PFSK-1 (cell line): ENCODE results near the gene SLC44A5.

Experiments
- FOXP2 ChIP-seq: optimal IDR thresholded peaks from 2 replicates; pipeline ENCODE3; 2011; ENCODE audit warnings: borderline replicate concordance, control low read depth, inconsistent platforms; ENCODE audit not compliant: insufficient read depth; ENCODE audit errors: extremely low read length, extremely low read depth
- POLR2AphosphoS5 ChIP-seq: IDR thresholded peaks from 2 replicates; pipeline ENCODE4 v1.6.1; 2012; ENCODE audit warnings: low read depth, mild to moderate bottlenecking, control low read depth, low read length, moderate library complexity
- SIN3A ChIP-seq: IDR thresholded peaks from 2 replicates; pipeline ENCODE4 v1.6.1; 2012; ENCODE audit warnings: mild to moderate bottlenecking, low read length, moderate library complexity, borderline replicate concordance; ENCODE audit not compliant: insufficient read depth
- TAF1 ChIP-seq: IDR thresholded peaks from 2 replicates; pipeline ENCODE4 v1.6.1; 2012; ENCODE audit warnings: low read length, control low read depth, borderline replicate concordance; ENCODE audit not compliant: insufficient read depth
- TF ChIP-seq, protein P1 (sequence below), 2 experiments: IDR thresholded peaks; 2 replicates each; pipeline versions ENCODE4 v1.6.1 to v1.8.0; 2011 to 2012; ENCODE audit warnings: low read depth in 2 of 2, low read length in 2 of 2, control low read depth in 1 of 2, inconsistent platforms in 1 of 2, mild to moderate bottlenecking in 1 of 2, moderate library complexity in 1 of 2; ENCODE audit not compliant: insufficient read depth in 1 of 2

The SLC44A5 gene

DNA sequence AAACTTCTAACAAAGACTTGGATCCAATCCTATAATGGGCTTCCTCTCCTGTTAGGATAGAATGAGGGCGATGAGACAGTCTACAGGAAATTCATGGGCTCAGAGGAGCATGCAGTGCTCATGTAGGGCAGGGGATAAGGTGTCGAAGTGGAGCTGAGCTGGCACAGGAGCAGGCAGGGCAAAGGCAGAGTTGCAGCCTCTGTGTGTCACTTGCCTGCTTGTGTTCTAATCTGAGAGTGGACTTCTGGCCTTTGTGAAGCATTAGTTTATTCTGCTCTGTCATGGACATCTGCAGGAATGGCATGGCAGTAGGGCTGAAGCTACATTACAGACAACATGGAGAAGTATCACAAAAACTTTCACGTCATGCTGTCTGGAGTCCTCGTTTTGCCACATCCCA, 444.1 kb downstream of the SLC44A5 start:
- TF ChIP-seq POLR2AphosphoS5 (no peak), FOXP2 (no peak), SIN3A (no peak), TAF1 (no peak)
- TF ChIP-seq, protein P1, sequence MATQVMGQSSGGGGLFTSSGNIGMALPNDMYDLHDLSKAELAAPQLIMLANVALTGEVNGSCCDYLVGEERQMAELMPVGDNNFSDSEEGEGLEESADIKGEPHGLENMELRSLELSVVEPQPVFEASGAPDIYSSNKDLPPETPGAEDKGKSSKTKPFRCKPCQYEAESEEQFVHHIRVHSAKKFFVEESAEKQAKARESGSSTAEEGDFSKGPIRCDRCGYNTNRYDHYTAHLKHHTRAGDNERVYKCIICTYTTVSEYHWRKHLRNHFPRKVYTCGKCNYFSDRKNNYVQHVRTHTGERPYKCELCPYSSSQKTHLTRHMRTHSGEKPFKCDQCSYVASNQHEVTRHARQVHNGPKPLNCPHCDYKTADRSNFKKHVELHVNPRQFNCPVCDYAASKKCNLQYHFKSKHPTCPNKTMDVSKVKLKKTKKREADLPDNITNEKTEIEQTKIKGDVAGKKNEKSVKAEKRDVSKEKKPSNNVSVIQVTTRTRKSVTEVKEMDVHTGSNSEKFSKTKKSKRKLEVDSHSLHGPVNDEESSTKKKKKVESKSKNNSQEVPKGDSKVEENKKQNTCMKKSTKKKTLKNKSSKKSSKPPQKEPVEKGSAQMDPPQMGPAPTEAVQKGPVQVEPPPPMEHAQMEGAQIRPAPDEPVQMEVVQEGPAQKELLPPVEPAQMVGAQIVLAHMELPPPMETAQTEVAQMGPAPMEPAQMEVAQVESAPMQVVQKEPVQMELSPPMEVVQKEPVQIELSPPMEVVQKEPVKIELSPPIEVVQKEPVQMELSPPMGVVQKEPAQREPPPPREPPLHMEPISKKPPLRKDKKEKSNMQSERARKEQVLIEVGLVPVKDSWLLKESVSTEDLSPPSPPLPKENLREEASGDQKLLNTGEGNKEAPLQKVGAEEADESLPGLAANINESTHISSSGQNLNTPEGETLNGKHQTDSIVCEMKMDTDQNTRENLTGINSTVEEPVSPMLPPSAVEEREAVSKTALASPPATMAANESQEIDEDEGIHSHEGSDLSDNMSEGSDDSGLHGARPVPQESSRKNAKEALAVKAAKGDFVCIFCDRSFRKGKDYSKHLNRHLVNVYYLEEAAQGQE (IDR thresholded peaks at IDR 0.05; ENCODE audit: insufficient read depth in 1 of 2, low read depth in 2 of 2, low read length in 2 of 2) = no peak

DNA sequence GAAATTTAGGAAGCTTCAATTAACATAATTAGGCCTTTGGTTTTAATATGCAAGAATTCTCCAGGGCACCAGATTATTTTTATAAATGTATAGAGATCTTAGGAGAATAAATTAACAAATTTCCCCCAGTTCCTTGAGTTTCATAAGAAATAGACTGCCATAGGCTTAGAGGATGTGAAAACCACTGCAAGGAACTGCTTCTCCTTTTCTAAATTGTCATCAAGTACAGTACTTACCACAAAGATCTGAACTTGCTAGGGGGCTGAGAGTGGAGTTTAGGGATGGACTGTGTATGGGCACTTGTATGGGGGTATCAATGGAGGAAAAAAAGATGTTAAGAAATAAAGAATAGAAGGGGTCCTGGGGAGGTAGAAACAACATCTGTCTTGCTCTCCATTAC, 445.6 kb downstream of the SLC44A5 start:
- TF ChIP-seq, protein P1 (IDR thresholded peaks at IDR 0.05; ENCODE audit: insufficient read depth in 1 of 2, low read depth in 2 of 2, low read length in 2 of 2) = no peak

DNA sequence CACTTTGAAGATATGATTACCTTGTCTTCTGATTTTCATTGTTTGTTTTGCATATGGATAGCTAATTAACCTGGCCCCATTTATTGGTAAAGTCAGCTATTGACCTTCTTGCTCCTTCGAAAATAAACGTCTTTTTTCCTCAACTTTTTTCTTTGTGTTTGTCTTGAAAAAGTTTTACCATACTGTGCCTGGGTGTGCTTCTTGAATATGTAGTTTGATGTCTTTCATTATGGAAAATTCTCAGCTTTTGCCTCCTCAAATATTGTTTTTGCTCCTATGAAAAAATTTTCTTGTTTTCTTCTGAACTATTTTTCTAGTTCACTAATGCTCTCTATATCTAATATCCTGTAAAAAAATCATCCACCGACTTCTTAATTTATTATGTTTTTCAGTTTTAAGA, 451.8 kb downstream of the SLC44A5 start:
- TF ChIP-seq, protein P1 (IDR thresholded peaks at IDR 0.05; ENCODE audit: insufficient read depth in 1 of 2, low read depth in 2 of 2, low read length in 2 of 2) = no peak
- TF ChIP-seq FOXP2 = no peak
- TF ChIP-seq POLR2AphosphoS5 = no peak
- no peak for TF ChIP-seq TAF1
- TF ChIP-seq SIN3A = no peak
